MM.1S (cell line): Measurements from ENCODE around the gene H1-8.
"Not testable (repeated sequence)": the region's sequence is repeated elsewhere in the genome, so short reads cannot be mapped to it uniquely, and the experiment has no call there.

ENCODE experiments used
- DNase-seq: peaks from one replicate; pipeline ENCODE4 v3.0.0-alpha.2; 2015
- H2AFZ ChIP-seq: fragments of 300-600 bp; sonication (generic); 2 replicates; pipeline ENCODE4 v1.6.0; 2016; ENCODE audit warnings: antibody characterized with exemption, low read length
- H3F3A ChIP-seq: fragments of 300-600 bp; sonication (generic); 2 replicates; pipeline ENCODE4 v1.6.1; 2016; ENCODE audit warnings: mild to moderate bottlenecking, antibody characterized with exemption, low read length, moderate library complexity, mixed read lengths; ENCODE audit not compliant: insufficient read depth
- H3K27ac ChIP-seq: fragments of 300-600 bp; sonication (generic); 2 replicates; pipeline ENCODE4 v1.5.1; 2016; ENCODE audit warnings: mild to moderate bottlenecking, low read length
- H3K27me3 ChIP-seq: fragments of 300-600 bp; sonication (generic); replicated peaks from 2 replicates; pipeline ENCODE4 v1.6.0; 2016; ENCODE audit warnings: low read length; ENCODE audit not compliant: insufficient read depth
- H3K36me3 ChIP-seq: fragments of 300-600 bp; sonication (generic); replicated peaks from 2 replicates; pipeline ENCODE4 v1.6.1; 2016; ENCODE audit warnings: mild to moderate bottlenecking, low read length, mixed read lengths; ENCODE audit not compliant: insufficient read depth
- H3K4me1 ChIP-seq: fragments of 300-600 bp; sonication (generic); 2 replicates; pipeline ENCODE4 v1.6.1; 2016; ENCODE audit warnings: low read length, mixed read lengths
- H3K4me2 ChIP-seq: fragments of 300-600 bp; sonication (generic); 2 replicates; pipeline ENCODE4 v1.6.0; 2016; ENCODE audit warnings: low read depth, low read length
- H3K4me3 ChIP-seq: fragments of 300-600 bp; sonication (generic); 2 replicates; pipeline ENCODE4 v1.5.1; 2016; ENCODE audit warnings: low read length, mixed read lengths
- H3K79me2 ChIP-seq: fragments of 300-600 bp; sonication (generic); 2 replicates; pipeline ENCODE4 v1.6.1; 2016; ENCODE audit warnings: mixed run types, low read length, mixed read lengths
- H3K9ac ChIP-seq: fragments of 300-600 bp; sonication (generic); 2 replicates; pipeline ENCODE4 v1.6.1; 2016; ENCODE audit warnings: low read length, mixed read lengths
- H3K9me2 ChIP-seq: fragments of 300-600 bp; sonication (generic); replicated peaks from 2 replicates; pipeline ENCODE4 v1.6.1; 2016; ENCODE audit warnings: mild to moderate bottlenecking, low read length, mixed read lengths; ENCODE audit not compliant: insufficient read depth
- H3K9me3 ChIP-seq: fragments of 300-600 bp; sonication (generic); replicated peaks from 2 replicates; pipeline ENCODE4 v1.6.1; 2016; ENCODE audit warnings: mild to moderate bottlenecking, low read length, mixed read lengths; ENCODE audit not compliant: insufficient read depth
- H4K20me1 ChIP-seq: fragments of 300-600 bp; sonication (generic); 2 replicates; pipeline ENCODE4 v1.6.1; 2016; ENCODE audit warnings: mild to moderate bottlenecking, low read length, moderate library complexity, mixed read lengths; ENCODE audit not compliant: insufficient read depth
- CTCF ChIP-seq: fragments of 300-600 bp; sonication (generic); IDR thresholded peaks from 2 replicates; pipeline ENCODE4 v1.5.1; 2016; ENCODE audit warnings: antibody characterized with exemption, low read length, mixed read lengths
- EZH2 ChIP-seq: fragments of 300-600 bp; sonication (generic); optimal IDR thresholded peaks from 2 replicates; pipeline ENCODE3; 2017; ENCODE audit warnings: low read depth, mild to moderate bottlenecking, antibody characterized with exemption, low read length, mixed read lengths
- EZH2phosphoT487 ChIP-seq: fragments of 300-600 bp; sonication (generic); IDR thresholded peaks from 2 replicates; pipeline ENCODE4 v1.6.1; 2018; ENCODE audit warnings: antibody characterized with exemption, low read length

Gene H1-8

DNA sequence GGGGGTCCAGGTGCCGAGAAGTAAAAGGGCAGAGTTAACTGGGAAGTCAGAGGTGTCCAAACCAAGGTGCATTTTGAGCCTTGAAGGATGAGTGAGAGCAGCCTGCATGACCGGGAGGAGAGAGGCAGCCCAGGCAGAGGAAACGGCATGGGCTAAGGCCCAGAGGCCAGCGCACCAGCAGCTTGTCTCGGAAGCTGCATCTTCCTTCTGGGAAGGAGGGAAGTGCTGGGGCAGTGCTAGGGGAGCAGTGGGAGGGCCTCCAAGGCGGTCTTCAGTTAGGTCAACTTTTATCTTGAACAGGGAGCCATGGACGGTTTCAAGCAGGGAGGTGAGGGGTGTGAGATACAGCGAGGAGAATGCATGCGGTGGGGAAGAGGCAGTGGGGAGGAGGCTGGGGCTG, 1.0 kb downstream of the H1-8 start:
- H3K36me3 ChIP-seq = no peaks in the 10 kb centered on the region
- H3K79me2 ChIP-seq = no peaks in the 10 kb centered on the region
- H3K27ac ChIP-seq = no peak overlapping the region
- H3K4me1 ChIP-seq = no peaks in the 10 kb centered on the region
- H3F3A ChIP-seq = no peaks in the 10 kb centered on the region
- no peak for DNase-seq
- H3K9me3 ChIP-seq = no peaks in the 10 kb centered on the region
- H3K4me3 ChIP-seq = no peak overlapping the region
- TF ChIP-seq EZH2 = no peak
- no peak for TF ChIP-seq CTCF
- H3K9ac ChIP-seq = no peak overlapping the region
- H2AFZ ChIP-seq = no peak overlapping the region
- no peaks in the 10 kb centered on the region for H4K20me1 ChIP-seq
- H3K4me2 ChIP-seq = no peak overlapping the region
- no peaks in the 10 kb centered on the region for H3K27me3 ChIP-seq
- no peaks in the 10 kb centered on the region for H3K9me2 ChIP-seq

GRCh38 chr3:129545951-129546350, 3.0 kb downstream of the H1-8 start:
- H3K4me1 ChIP-seq, H3K9me2 ChIP-seq, DNase-seq, H3K9ac ChIP-seq, H3K4me2 ChIP-seq, H3K27me3 ChIP-seq, H3F3A ChIP-seq, H4K20me1 ChIP-seq, H3K9me3 ChIP-seq, H3K79me2 ChIP-seq, H3K36me3 ChIP-seq, H3K27ac ChIP-seq, H2AFZ ChIP-seq, H3K4me3 ChIP-seq: not testable (repeated sequence)

DNA sequence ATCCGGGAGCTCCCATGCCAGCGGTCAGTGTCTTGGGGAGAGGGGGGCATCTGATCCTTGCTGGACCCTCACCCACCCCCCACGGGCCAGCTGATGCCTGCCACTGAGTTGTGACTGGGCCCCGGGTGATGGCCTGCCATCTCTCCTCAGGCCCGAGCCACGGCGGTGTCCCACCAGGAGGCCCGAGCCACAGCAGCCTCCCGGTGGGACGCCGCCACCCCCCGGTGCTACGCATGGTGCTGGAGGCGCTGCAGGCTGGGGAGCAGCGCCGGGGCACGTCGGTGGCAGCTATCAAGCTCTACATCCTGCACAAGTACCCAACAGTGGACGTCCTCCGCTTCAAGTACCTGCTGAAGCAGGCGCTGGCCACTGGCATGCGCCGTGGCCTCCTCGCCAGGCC, 4.3 kb downstream of the H1-8 start:
- Histone ChIP-seq H3K4me3 (no peak overlapping the region), H3K4me1 (no peaks in the 10 kb centered on the region), H3K27me3 (no peaks in the 10 kb centered on the region), H3K27ac (no peak overlapping the region), H3K4me2 (no peak overlapping the region), H3K9me3 (no peaks in the 10 kb centered on the region), H3K79me2 (no peaks in the 10 kb centered on the region), H3F3A (no peaks in the 10 kb centered on the region), H4K20me1 (no peaks in the 10 kb centered on the region), H3K36me3 (no peaks in the 10 kb centered on the region), H3K9me2 (no peaks in the 10 kb centered on the region), H2AFZ (no peak overlapping the region), H3K9ac (no peak overlapping the region)
- no peak for DNase-seq
- TF ChIP-seq EZH2 (no peak), CTCF (no peak), EZH2phosphoT487 (no peak)

GRCh38 chr3:129548104-129548965, 5.4 kb downstream of the H1-8 start:
- H3K36me3 ChIP-seq = no peaks in the 10 kb centered on the region
- no peaks in the 10 kb centered on the region for H4K20me1 ChIP-seq
- no peaks in the 10 kb centered on the region for H3K9me2 ChIP-seq
- no peak overlapping the region for H2AFZ ChIP-seq
- DNase-seq = no peak
- no peaks in the 10 kb centered on the region for H3K27me3 ChIP-seq
- H3K9ac ChIP-seq = no peak overlapping the region
- H3K27ac ChIP-seq = no peak overlapping the region
- no peaks in the 10 kb centered on the region for H3K79me2 ChIP-seq
- H3K4me2 ChIP-seq = no peak overlapping the region
- no peak overlapping the region for H3K4me3 ChIP-seq
- TF ChIP-seq EZH2 (no peak), EZH2phosphoT487 (no peak), CTCF (no peak)
- H3K9me3 ChIP-seq = no peaks in the 10 kb centered on the region
- H3K4me1 ChIP-seq = no peaks in the 10 kb centered on the region
- H3F3A ChIP-seq = no peaks in the 10 kb centered on the region
